Brain microvascular endothelial cell (primary cell): ENCODE results near the gene ACOXL.

Experiments used
- DNase-seq: peaks from one replicate; pipeline ENCODE4 v3.0.0-alpha.2; 2020
- H3K27ac ChIP-seq: fragments of 250-450 bp; sonication (Bioruptor Pico); 2 replicates; pipeline ENCODE4 v1.5.1; 2020; ENCODE audit warnings: mild to moderate bottlenecking, moderate library complexity
- H3K27me3 ChIP-seq: fragments of 250-450 bp; sonication (Bioruptor Pico); replicated peaks from 2 replicates; pipeline ENCODE4 v1.5.1; 2020; ENCODE audit warnings: mild to moderate bottlenecking
- H3K36me3 ChIP-seq: fragments of 250-450 bp; sonication (Bioruptor Pico); replicated peaks from 2 replicates; pipeline ENCODE4 v1.5.1; 2020; ENCODE audit warnings: mild to moderate bottlenecking
- H3K4me3 ChIP-seq: 2 replicates; pipeline ENCODE4 v1.5.1; 2011; ENCODE audit warnings: low read depth, mild to moderate bottlenecking, control low read depth, low read length, moderate library complexity
- CTCF ChIP-seq: IDR thresholded peaks from 2 replicates; pipeline ENCODE4 v1.5.1; 2011; ENCODE audit warnings: low read depth, mild to moderate bottlenecking, moderate library complexity, low read length, control low read depth, inconsistent platforms; ENCODE audit errors: missing control alignments
- in situ Hi-C: cut with HindIII; loops from 2 replicates; pipeline ENCODE4 v1.10.0; 2017; ENCODE audit warnings: low sequenced_read_pairs, low pct_ligation_motif_present

Gene ACOXL

GRCh38 chr2:110866466-110866865 is 134.1 kb downstream of the ACOXL start:
- no peaks in the 10 kb centered on the region for H3K36me3 ChIP-seq
- no peak overlapping the region for H3K4me3 ChIP-seq
- DNase-seq = no peak
- H3K27ac ChIP-seq = no peak overlapping the region
- in situ Hi-C loops = no loop called here
- H3K27me3 ChIP-seq = peaks cover 1% of the 10 kb centered on the region
- no peak for TF ChIP-seq CTCF

- Histone ChIP-seq H3K4me3 (no peak overlapping the region), H3K27ac (no peak overlapping the region), H3K36me3 (no peaks in the 10 kb centered on the region), H3K27me3 (peaks cover 2% of the 10 kb centered on the region)
- no peak for DNase-seq
- in situ Hi-C loops = no loop called here
- TF ChIP-seq CTCF = no peak
These were observed 134.7 kb downstream of the ACOXL start for GRCh38 chr2:110867078-110867477.

- H3K27me3 ChIP-seq = peaks cover 2% of the 10 kb centered on the region
These were observed 136.6 kb downstream of the ACOXL start for GRCh38 chr2:110868971-110869370.

GRCh38 chr2:110869472-110870446 is 137.4 kb downstream of the ACOXL start:
- no peaks in the 10 kb centered on the region for H3K36me3 ChIP-seq
- no peak overlapping the region for H3K4me3 ChIP-seq
- in situ Hi-C loops = no loop called here
- no peak overlapping the region for H3K27ac ChIP-seq
- peaks cover 2% of the 10 kb centered on the region for H3K27me3 ChIP-seq
- DNase-seq = peak; percentile 4
- no peak for TF ChIP-seq CTCF

More at GRCh38 chr2:110868971-110869370, 136.6 kb downstream of the ACOXL start:
- TF ChIP-seq CTCF = no peak
- in situ Hi-C loops = no loop called here
- Histone ChIP-seq H3K4me3 (no peak overlapping the region), H3K36me3 (no peaks in the 10 kb centered on the region), H3K27ac (no peak overlapping the region)
- DNase-seq = no peak

GRCh38 chr2:110870545-110870944 is 138.2 kb downstream of the ACOXL start:
- TF ChIP-seq CTCF = no peak
- in situ Hi-C loops = no loop called here

More at GRCh38 chr2:110870545-110870944, 138.2 kb downstream of the ACOXL start:
- no peak overlapping the region for H3K27ac ChIP-seq
- no peak for DNase-seq
- no peak overlapping the region for H3K4me3 ChIP-seq
- peaks cover 2% of the 10 kb centered on the region for H3K27me3 ChIP-seq
- no peaks in the 10 kb centered on the region for H3K36me3 ChIP-seq
